Activated CD4-positive, alpha-beta T cell treated with anti-CD3 and anti-CD28 coated beads for 4 hours (primary cell): ENCODE data around the gene ZNF362.
"Not testable (repeated sequence)": the region's sequence is repeated elsewhere in the genome, so short reads cannot be mapped to it uniquely, and the experiment has no call there.

Experiments
- DNase-seq, 2 donors: peaks; one replicate each; pipeline ENCODE4 v3.0.0-alpha.2; 2020

ZNF362 gene

GRCh38 chr1:33256471-33257206 is at the start of gene ZNF362:
TSS of gene ZNF362 (plus strand) at chr1:33256492. CDS start at chr1:33270575, 14,083 bp downstream.
- DNase-seq, result peak; percentile 61 to 66

GRCh38 chr1:33211972-33212371 is 44.3 kb upstream of the ZNF362 start:
- no peak for DNase-seq

- DNase-seq, result no peak
Observed at GRCh38 chr1:33219886-33220661, 36.2 kb upstream of the ZNF362 start.

GRCh38 chr1:33220676-33221384 is 35.5 kb upstream of the ZNF362 start:
- no peak for DNase-seq

GRCh38 chr1:33221385-33221758 is 34.9 kb upstream of the ZNF362 start:
- no peak for DNase-seq

- no peak for DNase-seq
Observed at GRCh38 chr1:33222381-33222780, 33.9 kb upstream of the ZNF362 start.

- no peak for DNase-seq
Observed at GRCh38 chr1:33224166-33224707, 32.1 kb upstream of the ZNF362 start.

- no peak for DNase-seq
Observed at GRCh38 chr1:33225586-33225985, 30.7 kb upstream of the ZNF362 start.

- no peak for DNase-seq
Observed at GRCh38 chr1:33228935-33229487, 27.3 kb upstream of the ZNF362 start.

- no peak for DNase-seq
Observed at GRCh38 chr1:33231166-33231565, 25.1 kb upstream of the ZNF362 start.

- no peak for DNase-seq
Observed at GRCh38 chr1:33232716-33233115, 23.6 kb upstream of the ZNF362 start.

GRCh38 chr1:33234131-33234530 is 22.2 kb upstream of the ZNF362 start:
- DNase-seq, result no peak

- DNase-seq, result no peak
Observed at GRCh38 chr1:33234588-33234990, 21.7 kb upstream of the ZNF362 start.

- no peak for DNase-seq
Observed at GRCh38 chr1:33235521-33235920, 20.8 kb upstream of the ZNF362 start.

- DNase-seq, result no peak
Observed at GRCh38 chr1:33236498-33236897, 19.8 kb upstream of the ZNF362 start.

- no peak for DNase-seq
Observed at GRCh38 chr1:33237579-33237978, 18.7 kb upstream of the ZNF362 start.

GRCh38 chr1:33238194-33238724 is 18.0 kb upstream of the ZNF362 start:
- DNase-seq, result not testable (repeated sequence)

GRCh38 chr1:33239410-33239809 is 16.9 kb upstream of the ZNF362 start:
- DNase-seq, result not testable (repeated sequence)

- DNase-seq, result no peak
Observed at GRCh38 chr1:33241866-33242265, 14.4 kb upstream of the ZNF362 start.

- DNase-seq, result no peak
Observed at GRCh38 chr1:33242652-33243051, 13.6 kb upstream of the ZNF362 start.

- no peak for DNase-seq
Observed at GRCh38 chr1:33244143-33244808, 12.0 kb upstream of the ZNF362 start.

- DNase-seq, result no peak
Observed at GRCh38 chr1:33244809-33245186, 11.5 kb upstream of the ZNF362 start.
